ENCODE data around the gene FMNL2. TPM values are rescaled to one million over a fixed set of nuclear protein-coding genes. Genes with fewer than 3 reads are reported as not detected.

Gene FMNL2
- total RNA-seq, 5 donors from 2014 or later (not counting 1 experiment from before 2014, with no cell fraction given) = 0.63 to 0.96 (median 0.75) TPM

- Mint-ChIP-seq H3K9me3 (no peaks in the 10 kb centered on the region), H3K27ac (no peak overlapping the region), H3K27me3 (peaks cover 14 to 15% of the 10 kb centered on the region in 2 donors), H3K4me1 (no peaks in the 10 kb centered on the region), H3K4me3 (no peak overlapping the region), H3K36me3 (no peaks in the 10 kb centered on the region)
- WGBS (ENCODE audit: insufficient coverage) = 93% methylated on average over 6 of the region's 9 CpGs
- ChIA-PET CTCF (interaction anchor here in 1 of 2 donors (0.7 kb wide), 1 partner anchor 112 kb away, joined by 3 read pairs; no protein-coding TSS in a partner anchor), POLR2A (no interaction called here)
- no peak for ATAC-seq (replicated peaks in 1 of 4)
- Histone ChIP-seq H3K27ac (ENCODE audit: low read length) (no peak overlapping the region), H3K9me3 (no peaks in the 10 kb centered on the region), H3K4me3 (ENCODE audit: control insufficient read depth in 1 of 2, extremely low read depth in 1 of 2, low read length in 1 of 2) (no peak overlapping the region), H3K4me1 (ENCODE audit: control insufficient read depth in 1 of 2, extremely low read depth in 1 of 2, insufficient read depth in 2 of 2, low read length in 2 of 2) (no peaks in the 10 kb centered on the region), H3K36me3 (ENCODE audit: control insufficient read depth in 2 of 2, extremely low read depth in 1 of 2, insufficient read depth in 1 of 2, low read length in 1 of 2) (no peaks in the 10 kb centered on the region), H3K27me3 (replicated peaks in 1 of 2; ENCODE audit: control insufficient read depth in 2 of 2, extremely low read depth in 1 of 2, insufficient read depth in 2 of 2, low read length in 1 of 2) (no peaks in the 10 kb centered on the region)
- no peak for DNase-seq
These were observed 32.8 kb downstream of the FMNL2 start for GRCh38 chr2:152367547-152368390.

- ChIA-PET CTCF (interaction anchor here in 1 of 2 donors (0.6 kb wide), 1 partner anchor 22 kb away, joined by 6 read pairs; no protein-coding TSS in a partner anchor), POLR2A (interaction anchor here in 1 of 2 donors (0.5 kb wide), 1 partner anchor 271 kb away, joined by 3 read pairs; no protein-coding TSS in a partner anchor)
- H3K4me3 Mint-ChIP-seq = no peak overlapping the region
- ATAC-seq (replicated peaks in 1 of 4) (no peak), DNase-seq (no peak)
- no peaks in the 10 kb centered on the region for H3K36me3 Mint-ChIP-seq
- no peaks in the 10 kb centered on the region for H3K9me3 Mint-ChIP-seq
- no peak overlapping the region for H3K27ac ChIP-seq (ENCODE audit: low read length)
- no peak overlapping the region for H3K27ac Mint-ChIP-seq
- H3K4me3 ChIP-seq (ENCODE audit: control insufficient read depth in 1 of 2, extremely low read depth in 1 of 2, low read length in 1 of 2) = no peak overlapping the region
- WGBS (ENCODE audit: insufficient coverage) = no CpG with 5 or more reads among the region's 5 CpGs
- H3K4me1 ChIP-seq (ENCODE audit: control insufficient read depth in 1 of 2, extremely low read depth in 1 of 2, insufficient read depth in 2 of 2, low read length in 2 of 2) = no peaks in the 10 kb centered on the region
- H3K27me3 Mint-ChIP-seq = peaks cover 13 to 19% of the 10 kb centered on the region in 2 donors
- H3K36me3 ChIP-seq (ENCODE audit: control insufficient read depth in 2 of 2, extremely low read depth in 1 of 2, insufficient read depth in 1 of 2, low read length in 1 of 2) = no peaks in the 10 kb centered on the region
- H3K9me3 ChIP-seq = no peaks in the 10 kb centered on the region
- H3K27me3 ChIP-seq (replicated peaks in 1 of 2; ENCODE audit: control insufficient read depth in 2 of 2, extremely low read depth in 1 of 2, insufficient read depth in 2 of 2, low read length in 1 of 2) = no peaks in the 10 kb centered on the region
- no peaks in the 10 kb centered on the region for H3K4me1 Mint-ChIP-seq
These were observed 34.3 kb downstream of the FMNL2 start for GRCh38 chr2:152369176-152369860.

GRCh38 chr2:152370783-152371182 is 35.8 kb downstream of the FMNL2 start:
- POLR2A ChIA-PET = no interaction called here
- Mint-ChIP-seq H3K9me3 (no peaks in the 10 kb centered on the region), H3K4me3 (no peak overlapping the region), H3K27ac (no peak overlapping the region), H3K27me3 (peaks cover 9 to 15% of the 10 kb centered on the region in 2 donors), H3K36me3 (no peaks in the 10 kb centered on the region), H3K4me1 (no peaks in the 10 kb centered on the region)
- H3K27me3 ChIP-seq (replicated peaks in 1 of 2; ENCODE audit: control insufficient read depth in 2 of 2, extremely low read depth in 1 of 2, insufficient read depth in 2 of 2, low read length in 1 of 2) = no peaks in the 10 kb centered on the region
- no peak for DNase-seq
- H3K4me3 ChIP-seq (ENCODE audit: control insufficient read depth in 1 of 2, extremely low read depth in 1 of 2, low read length in 1 of 2) = no peak overlapping the region
- no CpG with 5 or more reads among the region's 5 CpGs for WGBS (ENCODE audit: insufficient coverage)
- CTCF ChIA-PET = no interaction called here
- H3K4me1 ChIP-seq (ENCODE audit: control insufficient read depth in 1 of 2, extremely low read depth in 1 of 2, insufficient read depth in 2 of 2, low read length in 2 of 2) = no peaks in the 10 kb centered on the region
- no peak overlapping the region for H3K27ac ChIP-seq (ENCODE audit: low read length)
- no peak for ATAC-seq (replicated peaks in 1 of 4)
- H3K9me3 ChIP-seq = no peaks in the 10 kb centered on the region
- H3K36me3 ChIP-seq (ENCODE audit: control insufficient read depth in 2 of 2, extremely low read depth in 1 of 2, insufficient read depth in 1 of 2, low read length in 1 of 2) = no peaks in the 10 kb centered on the region

- POLR2A ChIA-PET = no interaction called here
- Histone ChIP-seq H3K27ac (ENCODE audit: low read length) (no peak overlapping the region), H3K4me3 (ENCODE audit: control insufficient read depth in 1 of 2, extremely low read depth in 1 of 2, low read length in 1 of 2) (no peak overlapping the region), H3K27me3 (replicated peaks in 1 of 2; ENCODE audit: control insufficient read depth in 2 of 2, extremely low read depth in 1 of 2, insufficient read depth in 2 of 2, low read length in 1 of 2) (no peaks in the 10 kb centered on the region), H3K9me3 (no peaks in the 10 kb centered on the region), H3K36me3 (ENCODE audit: control insufficient read depth in 2 of 2, extremely low read depth in 1 of 2, insufficient read depth in 1 of 2, low read length in 1 of 2) (no peaks in the 10 kb centered on the region), H3K4me1 (ENCODE audit: control insufficient read depth in 1 of 2, extremely low read depth in 1 of 2, insufficient read depth in 2 of 2, low read length in 2 of 2) (no peaks in the 10 kb centered on the region)
- CTCF ChIA-PET = no interaction called here
- Mint-ChIP-seq H3K9me3 (no peaks in the 10 kb centered on the region), H3K27ac (no peak overlapping the region), H3K27me3 (peaks cover 6 to 22% of the 10 kb centered on the region in 2 donors), H3K4me3 (no peak overlapping the region), H3K4me1 (no peaks in the 10 kb centered on the region), H3K36me3 (no peaks in the 10 kb centered on the region)
- ATAC-seq (replicated peaks in 1 of 4) (no peak), DNase-seq (no peak)
- 27% methylated on average over 1 of the region's 3 CpGs for WGBS (ENCODE audit: insufficient coverage)
These were observed 37.5 kb downstream of the FMNL2 start for GRCh38 chr2:152372438-152372984.

- Histone ChIP-seq H3K36me3 (ENCODE audit: control insufficient read depth in 2 of 2, extremely low read depth in 1 of 2, insufficient read depth in 1 of 2, low read length in 1 of 2) (no peaks in the 10 kb centered on the region), H3K4me3 (ENCODE audit: control insufficient read depth in 1 of 2, extremely low read depth in 1 of 2, low read length in 1 of 2) (no peak overlapping the region), H3K9me3 (no peaks in the 10 kb centered on the region), H3K27ac (ENCODE audit: low read length) (no peak overlapping the region), H3K4me1 (ENCODE audit: control insufficient read depth in 1 of 2, extremely low read depth in 1 of 2, insufficient read depth in 2 of 2, low read length in 2 of 2) (no peaks in the 10 kb centered on the region), H3K27me3 (replicated peaks in 1 of 2; ENCODE audit: control insufficient read depth in 2 of 2, extremely low read depth in 1 of 2, insufficient read depth in 2 of 2, low read length in 1 of 2) (peaks cover 0 to 2% of the 10 kb centered on the region in 2 experiments)
- ChIA-PET POLR2A (no interaction called here), CTCF (interaction anchor here in 1 of 2 donors (0.6 kb wide), 1 partner anchor 259 kb away, joined by 3 read pairs; no protein-coding TSS in a partner anchor)
- Mint-ChIP-seq H3K27me3 (peaks cover 4 to 28% of the 10 kb centered on the region in 2 donors), H3K9me3 (peaks cover 0 to 3% (median 0%) of the 10 kb centered on the region in 3 donors), H3K27ac (no peak overlapping the region), H3K4me3 (no peak overlapping the region), H3K36me3 (no peaks in the 10 kb centered on the region), H3K4me1 (no peaks in the 10 kb centered on the region)
- no peak for ATAC-seq (replicated peaks in 1 of 4)
- 83% methylated on average over 1 of the region's 1 CpG for WGBS (ENCODE audit: insufficient coverage)
- DNase-seq = no peak
These were observed 40.2 kb downstream of the FMNL2 start for GRCh38 chr2:152375174-152375573.

GRCh38 chr2:152376385-152376784 is 41.4 kb downstream of the FMNL2 start:
- Histone ChIP-seq H3K36me3 (ENCODE audit: control insufficient read depth in 2 of 2, extremely low read depth in 1 of 2, insufficient read depth in 1 of 2, low read length in 1 of 2) (no peaks in the 10 kb centered on the region), H3K27ac (ENCODE audit: low read length) (no peak overlapping the region), H3K27me3 (replicated peaks in 1 of 2; ENCODE audit: control insufficient read depth in 2 of 2, extremely low read depth in 1 of 2, insufficient read depth in 2 of 2, low read length in 1 of 2) (peaks cover 0 to 2% of the 10 kb centered on the region in 2 experiments), H3K9me3 (no peaks in the 10 kb centered on the region), H3K4me1 (ENCODE audit: control insufficient read depth in 1 of 2, extremely low read depth in 1 of 2, insufficient read depth in 2 of 2, low read length in 2 of 2) (no peaks in the 10 kb centered on the region), H3K4me3 (ENCODE audit: control insufficient read depth in 1 of 2, extremely low read depth in 1 of 2, low read length in 1 of 2) (no peak overlapping the region)
- ChIA-PET CTCF (interaction anchor here in 1 of 2 donors (0.5 kb wide), 1 partner anchor 230 kb away, joined by 7 read pairs; no protein-coding TSS in a partner anchor), POLR2A (no interaction called here)
- Mint-ChIP-seq H3K9me3 (peaks cover 0 to 3% (median 0%) of the 10 kb centered on the region in 3 donors), H3K27ac (no peak overlapping the region), H3K4me1 (no peaks in the 10 kb centered on the region), H3K4me3 (no peak overlapping the region), H3K27me3 (peaks cover 5 to 32% of the 10 kb centered on the region in 2 donors), H3K36me3 (no peaks in the 10 kb centered on the region)
- no peak for ATAC-seq (replicated peaks in 1 of 4)
- no peak for DNase-seq
- WGBS (ENCODE audit: insufficient coverage) = no CpG with 5 or more reads among the region's 2 CpGs
